Measurements from ENCODE around the gene NBL1. TPM values are rescaled to one million over a fixed set of nuclear protein-coding genes. Genes with fewer than 3 reads are reported as not detected.

The NBL1 gene
- total RNA-seq, 1 donor from 2014 or later = 159 TPM

DNA sequence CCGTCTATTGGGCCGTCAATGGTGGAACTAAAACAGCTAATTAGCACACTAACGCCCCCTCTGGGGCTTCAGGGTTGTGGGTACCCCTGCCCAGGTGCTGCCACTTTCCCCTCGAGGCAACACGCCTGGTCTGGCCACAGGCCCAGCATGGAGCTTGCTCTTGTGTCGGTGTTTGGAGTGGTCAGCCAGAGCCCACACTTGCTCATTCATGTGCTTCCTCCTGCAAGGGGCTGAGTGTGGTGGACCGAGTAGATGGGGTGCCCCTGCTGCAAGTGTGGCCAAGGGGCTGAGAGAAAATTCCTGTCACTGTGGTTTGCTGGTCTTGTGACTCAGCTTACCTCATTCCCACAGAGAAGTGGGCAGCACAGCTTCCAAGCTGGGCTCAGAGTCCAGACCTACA, 46.2 kb downstream of the NBL1 start:
- Mint-ChIP-seq H3K36me3 (ENCODE audit: low read depth) (peaks cover 5% of the 10 kb centered on the region), H3K27ac (ENCODE audit: unreplicated experiment) (no peak overlapping the region), H3K9me3 (ENCODE audit: low read depth) (no peaks in the 10 kb centered on the region), H3K27me3 (ENCODE audit: low read depth) (no peaks in the 10 kb centered on the region), H3K4me1 (ENCODE audit: low read depth) (no peaks in the 10 kb centered on the region), H3K4me3 (ENCODE audit: unreplicated experiment) (no peak overlapping the region)
- TF ChIP-seq, protein P1, sequence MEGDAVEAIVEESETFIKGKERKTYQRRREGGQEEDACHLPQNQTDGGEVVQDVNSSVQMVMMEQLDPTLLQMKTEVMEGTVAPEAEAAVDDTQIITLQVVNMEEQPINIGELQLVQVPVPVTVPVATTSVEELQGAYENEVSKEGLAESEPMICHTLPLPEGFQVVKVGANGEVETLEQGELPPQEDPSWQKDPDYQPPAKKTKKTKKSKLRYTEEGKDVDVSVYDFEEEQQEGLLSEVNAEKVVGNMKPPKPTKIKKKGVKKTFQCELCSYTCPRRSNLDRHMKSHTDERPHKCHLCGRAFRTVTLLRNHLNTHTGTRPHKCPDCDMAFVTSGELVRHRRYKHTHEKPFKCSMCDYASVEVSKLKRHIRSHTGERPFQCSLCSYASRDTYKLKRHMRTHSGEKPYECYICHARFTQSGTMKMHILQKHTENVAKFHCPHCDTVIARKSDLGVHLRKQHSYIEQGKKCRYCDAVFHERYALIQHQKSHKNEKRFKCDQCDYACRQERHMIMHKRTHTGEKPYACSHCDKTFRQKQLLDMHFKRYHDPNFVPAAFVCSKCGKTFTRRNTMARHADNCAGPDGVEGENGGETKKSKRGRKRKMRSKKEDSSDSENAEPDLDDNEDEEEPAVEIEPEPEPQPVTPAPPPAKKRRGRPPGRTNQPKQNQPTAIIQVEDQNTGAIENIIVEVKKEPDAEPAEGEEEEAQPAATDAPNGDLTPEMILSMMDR (IDR thresholded peaks at IDR 0.05) = no peak
- no peak for DNase-seq (ENCODE audit: low spot score)

DNA sequence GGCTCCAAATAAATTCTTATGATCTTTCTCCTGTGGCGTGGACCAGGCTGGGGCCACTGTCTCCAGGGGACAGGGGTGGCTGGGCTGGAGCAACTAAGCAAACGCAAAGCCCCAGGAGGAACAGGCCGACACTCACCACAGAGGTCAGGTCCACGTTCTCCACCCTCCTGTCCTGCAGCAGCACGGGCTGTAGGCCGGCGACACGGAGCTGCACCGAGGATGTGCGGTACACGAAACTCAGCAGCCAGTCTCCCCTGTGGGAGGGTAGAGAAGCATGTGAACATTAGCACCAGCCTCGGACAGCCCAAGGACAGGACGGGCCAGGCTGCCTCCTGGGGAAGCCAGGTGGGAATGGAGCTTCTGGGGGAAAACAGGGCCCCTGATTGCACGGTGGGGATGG, 50.2 kb downstream of the NBL1 start:
- Mint-ChIP-seq H3K36me3 (ENCODE audit: low read depth) (peaks cover 8% of the 10 kb centered on the region), H3K4me3 (ENCODE audit: unreplicated experiment) (no peak overlapping the region), H3K4me1 (ENCODE audit: low read depth) (no peaks in the 10 kb centered on the region), H3K9me3 (ENCODE audit: low read depth) (no peaks in the 10 kb centered on the region), H3K27ac (ENCODE audit: unreplicated experiment) (no peak overlapping the region), H3K27me3 (ENCODE audit: low read depth) (no peaks in the 10 kb centered on the region)
- TF ChIP-seq, protein P1 (IDR thresholded peaks at IDR 0.05) = no peak
- no peak for DNase-seq (ENCODE audit: low spot score)

DNA sequence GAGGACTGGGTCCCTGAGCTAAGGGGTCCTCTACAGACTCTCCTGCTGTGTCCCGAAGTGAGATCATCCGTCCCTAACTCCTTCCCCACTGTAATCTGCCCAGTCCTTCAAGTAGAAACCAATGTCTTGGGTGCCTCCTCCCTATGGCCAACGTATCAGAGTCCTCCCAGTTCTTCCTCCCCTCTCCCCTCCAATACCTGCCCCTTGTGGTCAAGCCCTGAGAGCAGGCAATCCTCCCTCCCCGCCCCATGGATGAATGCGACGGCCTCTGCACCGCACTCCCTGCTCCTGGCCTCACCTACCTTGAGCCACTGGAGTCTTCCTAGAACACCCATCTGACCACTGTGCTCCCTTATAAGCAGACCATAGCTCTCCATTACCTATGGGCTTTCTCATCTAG, 51.7 kb downstream of the NBL1 start:
- TF ChIP-seq, protein P1 (IDR thresholded peaks at IDR 0.05) = no peak
- H3K9me3 Mint-ChIP-seq (ENCODE audit: low read depth) = no peaks in the 10 kb centered on the region
- H3K4me3 Mint-ChIP-seq (ENCODE audit: unreplicated experiment) = no peak overlapping the region
- H3K27ac Mint-ChIP-seq (ENCODE audit: unreplicated experiment) = no peak overlapping the region
- DNase-seq (ENCODE audit: low spot score) = no peak
- H3K4me1 Mint-ChIP-seq (ENCODE audit: low read depth) = no peaks in the 10 kb centered on the region
- no peaks in the 10 kb centered on the region for H3K27me3 Mint-ChIP-seq (ENCODE audit: low read depth)
- peaks cover 11% of the 10 kb centered on the region for H3K36me3 Mint-ChIP-seq (ENCODE audit: low read depth)

DNA sequence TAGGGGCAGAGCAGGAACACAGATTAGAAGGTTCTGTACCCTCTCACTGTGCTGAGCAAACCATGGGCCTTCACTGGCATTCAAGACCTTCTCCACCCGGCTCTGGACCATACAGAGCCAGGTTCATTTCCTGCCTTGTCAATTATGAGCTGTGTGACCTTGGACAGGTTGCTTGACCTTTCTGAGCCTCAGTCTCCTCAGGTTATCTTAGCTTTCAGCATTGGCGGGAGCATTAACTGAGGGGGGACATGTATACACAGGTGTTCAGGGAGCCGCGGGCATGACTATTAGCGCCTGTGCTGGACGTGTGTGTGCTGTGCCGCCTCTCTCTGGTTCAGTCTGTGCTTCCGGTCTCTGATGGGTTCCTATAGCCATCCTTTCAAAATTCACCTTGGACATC, 52.7 kb downstream of the NBL1 start:
- TF ChIP-seq, protein P1 (IDR thresholded peaks at IDR 0.05) = no peak
- DNase-seq (ENCODE audit: low spot score) = no peak
- no peaks in the 10 kb centered on the region for H3K9me3 Mint-ChIP-seq (ENCODE audit: low read depth)
- no peaks in the 10 kb centered on the region for H3K4me1 Mint-ChIP-seq (ENCODE audit: low read depth)
- H3K4me3 Mint-ChIP-seq (ENCODE audit: unreplicated experiment) = no peak overlapping the region
- H3K36me3 Mint-ChIP-seq (ENCODE audit: low read depth) = peaks cover 11% of the 10 kb centered on the region
- H3K27me3 Mint-ChIP-seq (ENCODE audit: low read depth) = no peaks in the 10 kb centered on the region
- no peak overlapping the region for H3K27ac Mint-ChIP-seq (ENCODE audit: unreplicated experiment)

DNA sequence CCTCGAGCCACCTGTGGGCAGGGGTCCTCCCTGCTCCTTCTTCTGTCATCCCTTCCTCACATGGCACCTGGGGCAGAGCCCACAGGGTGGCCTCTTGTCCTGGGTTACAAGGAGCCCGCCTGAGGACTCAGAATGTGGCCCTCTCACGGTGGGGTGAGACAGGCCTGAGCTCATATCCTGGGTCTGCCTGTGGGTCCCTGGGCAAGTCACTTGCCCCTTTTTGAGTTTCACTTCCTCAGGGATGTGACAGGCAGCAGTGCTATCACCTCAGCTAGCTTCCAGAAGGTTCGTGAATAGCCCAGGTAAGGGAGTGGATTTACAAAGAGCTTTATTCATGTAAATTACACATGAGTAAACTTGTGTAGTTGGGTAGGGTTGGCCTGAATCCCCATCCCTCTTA, 54.1 kb downstream of the NBL1 start:
- Mint-ChIP-seq H3K4me3 (ENCODE audit: unreplicated experiment) (no peak overlapping the region), H3K9me3 (ENCODE audit: low read depth) (no peaks in the 10 kb centered on the region), H3K27ac (ENCODE audit: unreplicated experiment) (no peak overlapping the region), H3K4me1 (ENCODE audit: low read depth) (no peaks in the 10 kb centered on the region), H3K36me3 (ENCODE audit: low read depth) (peaks cover 10% of the 10 kb centered on the region), H3K27me3 (ENCODE audit: low read depth) (no peaks in the 10 kb centered on the region)
- no peak for DNase-seq (ENCODE audit: low spot score)
- TF ChIP-seq, protein P1 (IDR thresholded peaks at IDR 0.05) = no peak

Measured in chondrocyte (in vitro differentiated cells).